ENCODE measurements around the gene MPPED2. TPM values are rescaled to one million over a fixed set of nuclear protein-coding genes. Genes with fewer than 3 reads are reported as not detected.

Gene MPPED2
- total RNA-seq, 1 donor from 2014 or later, result 0.42 TPM

GRCh38 chr11:30568931-30569330 lies 17.2 kb downstream of the MPPED2 start:
- no peak for TF ChIP-seq CTCF (IDR thresholded peaks at IDR 0.05; ENCODE audit: insufficient read depth, low read length, poor library complexity, severe bottlenecking)
- Histone ChIP-seq H3K4me3 (ENCODE audit: low read depth, low read length) (no peak overlapping the region), H3K27me3 (ENCODE audit: control insufficient read depth, insufficient read depth, low read length) (no peaks in the 10 kb centered on the region), H3K36me3 (ENCODE audit: control insufficient read depth, insufficient read depth, low read length) (no peaks in the 10 kb centered on the region)
- no peak for DNase-seq (ENCODE audit: low read depth)

DNA sequence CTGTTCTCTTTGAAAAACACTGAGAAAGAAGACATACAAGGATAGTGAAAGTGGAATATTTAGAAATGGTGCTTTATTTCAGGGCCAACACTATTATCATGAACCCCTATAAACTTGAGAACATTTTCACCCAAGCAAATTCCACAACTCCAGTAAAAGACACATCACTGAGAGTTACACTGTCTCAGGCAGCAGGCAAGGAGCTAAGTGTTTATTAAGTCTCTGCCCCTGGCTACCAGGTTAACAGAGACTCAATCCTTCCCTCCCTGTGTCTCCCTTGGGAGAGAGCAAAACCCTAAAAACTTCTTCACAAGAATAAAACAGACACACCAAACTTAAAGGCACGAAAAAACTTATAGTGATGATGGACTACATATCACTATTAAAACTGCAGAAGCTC lies 18.5 kb downstream of the MPPED2 start:
- no peaks in the 10 kb centered on the region for H3K27me3 ChIP-seq (ENCODE audit: control insufficient read depth, insufficient read depth, low read length)
- no peak for TF ChIP-seq CTCF (IDR thresholded peaks at IDR 0.05; ENCODE audit: insufficient read depth, low read length, poor library complexity, severe bottlenecking)
- no peak overlapping the region for H3K4me3 ChIP-seq (ENCODE audit: low read depth, low read length)
- no peaks in the 10 kb centered on the region for H3K36me3 ChIP-seq (ENCODE audit: control insufficient read depth, insufficient read depth, low read length)
- DNase-seq (ENCODE audit: low read depth), result no peak

DNA sequence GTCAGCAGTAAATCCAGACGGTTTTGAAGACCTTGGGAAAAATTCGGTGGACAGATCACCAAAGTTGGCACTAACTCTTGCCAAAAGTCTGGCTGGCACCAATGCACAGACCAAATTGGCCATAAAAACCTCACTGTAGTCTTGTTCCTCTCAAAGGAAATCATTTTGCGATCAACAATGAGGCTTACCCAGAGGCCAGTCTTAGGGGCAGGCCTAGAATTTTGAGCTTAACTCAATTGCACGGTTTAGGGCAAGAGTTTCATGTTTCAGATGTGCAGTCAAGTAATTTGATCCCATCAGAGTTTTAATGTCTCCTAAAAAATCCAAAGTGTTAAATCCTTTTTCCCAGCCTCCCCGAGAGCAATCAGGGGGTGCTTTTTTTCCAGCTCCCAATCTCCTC lies 19.0 kb downstream of the MPPED2 start:
- TF ChIP-seq CTCF (IDR thresholded peaks at IDR 0.05; ENCODE audit: insufficient read depth, low read length, poor library complexity, severe bottlenecking), result no peak
- H3K36me3 ChIP-seq (ENCODE audit: control insufficient read depth, insufficient read depth, low read length), result no peaks in the 10 kb centered on the region
- no peak for DNase-seq (ENCODE audit: low read depth)
- H3K4me3 ChIP-seq (ENCODE audit: low read depth, low read length), result no peak overlapping the region
- H3K27me3 ChIP-seq (ENCODE audit: control insufficient read depth, insufficient read depth, low read length), result no peaks in the 10 kb centered on the region

- DNase-seq (ENCODE audit: low read depth), result no peak
- no peak overlapping the region for H3K4me3 ChIP-seq (ENCODE audit: low read depth, low read length)
- no peak for TF ChIP-seq CTCF (IDR thresholded peaks at IDR 0.05; ENCODE audit: insufficient read depth, low read length, poor library complexity, severe bottlenecking)
- H3K27me3 ChIP-seq (ENCODE audit: control insufficient read depth, insufficient read depth, low read length), result no peaks in the 10 kb centered on the region
- no peaks in the 10 kb centered on the region for H3K36me3 ChIP-seq (ENCODE audit: control insufficient read depth, insufficient read depth, low read length)
These were observed 19.7 kb downstream of the MPPED2 start for GRCh38 chr11:30566482-30566881.

GRCh38 chr11:30565027-30565426 lies 21.1 kb downstream of the MPPED2 start:
- Histone ChIP-seq H3K4me3 (ENCODE audit: low read depth, low read length) (no peak overlapping the region), H3K36me3 (ENCODE audit: control insufficient read depth, insufficient read depth, low read length) (no peaks in the 10 kb centered on the region), H3K27me3 (ENCODE audit: control insufficient read depth, insufficient read depth, low read length) (no peaks in the 10 kb centered on the region)
- no peak for DNase-seq (ENCODE audit: low read depth)
- no peak for TF ChIP-seq CTCF (IDR thresholded peaks at IDR 0.05; ENCODE audit: insufficient read depth, low read length, poor library complexity, severe bottlenecking)

GRCh38 chr11:30561691-30562415 lies 24.3 kb downstream of the MPPED2 start:
- H3K4me3 ChIP-seq (ENCODE audit: low read depth, low read length), result no peak overlapping the region
- TF ChIP-seq CTCF (IDR thresholded peaks at IDR 0.05; ENCODE audit: insufficient read depth, low read length, poor library complexity, severe bottlenecking), result no peak
- no peak for DNase-seq (ENCODE audit: low read depth)
- no peaks in the 10 kb centered on the region for H3K36me3 ChIP-seq (ENCODE audit: control insufficient read depth, insufficient read depth, low read length)
- H3K27me3 ChIP-seq (ENCODE audit: control insufficient read depth, insufficient read depth, low read length), result no peaks in the 10 kb centered on the region
